ENCODE data around the gene MAP4K1.

Gene MAP4K1

DNA sequence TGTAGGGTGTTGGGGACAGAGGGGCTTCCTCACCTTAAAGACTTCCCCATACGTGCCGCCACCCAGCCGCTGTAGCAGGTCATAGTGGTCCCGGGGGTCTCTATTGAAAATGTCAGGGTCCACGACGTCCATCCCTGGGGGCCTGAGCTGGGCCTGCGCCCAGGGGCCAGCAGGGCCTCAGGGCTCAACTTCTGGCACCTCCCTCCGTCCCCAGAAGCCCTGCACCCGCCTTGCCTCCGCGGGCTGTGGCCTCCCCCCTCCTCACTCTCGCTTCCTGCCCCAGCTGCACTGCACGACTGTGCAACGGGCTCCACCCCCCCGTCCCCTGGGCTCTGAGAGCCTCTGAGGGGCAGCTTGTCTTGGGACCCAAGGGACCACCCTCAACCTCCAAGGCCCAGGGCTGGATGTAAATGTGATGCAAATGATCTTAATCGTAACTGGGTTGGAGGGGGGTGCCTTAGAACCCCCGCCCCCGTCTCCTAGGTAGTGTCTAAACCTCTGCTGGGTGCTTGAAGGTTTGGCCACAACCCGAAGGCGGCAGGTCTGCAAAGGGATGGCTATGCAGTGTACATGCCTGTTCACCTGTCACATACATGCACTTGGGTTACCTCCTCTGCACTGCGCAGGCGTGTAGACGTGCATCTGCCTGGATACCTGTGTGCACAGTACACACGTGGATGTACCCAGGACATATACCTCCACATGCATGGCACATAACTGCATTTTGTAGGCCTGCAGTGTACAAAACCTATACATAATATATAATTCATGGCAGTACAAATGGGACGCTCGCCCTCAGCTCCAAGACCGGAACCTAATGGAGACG, at the start of gene MAP4K1:
TSS of gene MAP4K1 (minus strand) at position 190 of the 826 bp plus-strand sequence. CDS start at position 132, 58 bp downstream.
- DNase-seq (ENCODE audit: low read depth in 2 of 2) = peak; percentile 48 to 53

DNA sequence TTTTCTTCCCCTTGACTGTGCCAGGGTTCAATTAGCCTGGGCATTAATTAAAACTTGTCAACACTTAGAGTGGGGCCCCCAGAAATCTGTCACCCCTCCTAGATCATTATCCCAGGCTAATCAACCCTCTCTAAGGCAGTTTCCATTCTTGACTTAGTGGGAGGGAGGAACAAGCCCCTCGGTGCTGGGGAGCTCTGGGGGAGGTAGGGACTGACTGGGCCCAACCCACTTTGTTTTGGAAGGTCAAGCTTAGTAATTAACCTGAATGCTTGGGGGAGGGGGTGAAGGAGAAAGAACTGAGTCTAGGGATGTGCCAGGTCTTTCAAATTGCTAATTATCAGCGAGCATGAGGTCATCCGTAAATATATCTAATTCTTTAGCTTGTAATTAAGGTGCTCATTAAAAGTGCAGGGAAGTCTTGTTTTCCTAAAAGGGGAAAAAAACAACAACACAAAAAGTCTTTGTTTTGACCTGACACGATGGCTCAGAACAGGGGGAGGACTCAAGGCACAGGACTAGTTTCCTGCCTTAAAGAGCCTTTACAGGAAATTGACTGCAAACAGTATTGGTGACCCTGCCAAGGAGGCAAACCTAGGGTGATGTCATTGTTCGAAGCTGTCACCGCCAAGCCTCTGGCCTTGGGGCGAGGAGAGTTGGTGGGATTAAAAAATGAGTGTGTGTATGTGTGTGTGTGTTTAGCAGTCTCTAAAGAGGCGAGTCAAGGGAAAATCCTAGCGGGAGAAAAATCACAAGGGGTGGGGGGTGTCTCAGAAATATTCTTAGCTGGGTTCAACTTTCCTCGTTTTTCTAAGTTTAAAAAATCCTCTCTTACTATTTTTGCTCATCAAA, 49.1 kb upstream of the MAP4K1 start:
- no peak for DNase-seq (ENCODE audit: low read depth in 2 of 2)

DNA sequence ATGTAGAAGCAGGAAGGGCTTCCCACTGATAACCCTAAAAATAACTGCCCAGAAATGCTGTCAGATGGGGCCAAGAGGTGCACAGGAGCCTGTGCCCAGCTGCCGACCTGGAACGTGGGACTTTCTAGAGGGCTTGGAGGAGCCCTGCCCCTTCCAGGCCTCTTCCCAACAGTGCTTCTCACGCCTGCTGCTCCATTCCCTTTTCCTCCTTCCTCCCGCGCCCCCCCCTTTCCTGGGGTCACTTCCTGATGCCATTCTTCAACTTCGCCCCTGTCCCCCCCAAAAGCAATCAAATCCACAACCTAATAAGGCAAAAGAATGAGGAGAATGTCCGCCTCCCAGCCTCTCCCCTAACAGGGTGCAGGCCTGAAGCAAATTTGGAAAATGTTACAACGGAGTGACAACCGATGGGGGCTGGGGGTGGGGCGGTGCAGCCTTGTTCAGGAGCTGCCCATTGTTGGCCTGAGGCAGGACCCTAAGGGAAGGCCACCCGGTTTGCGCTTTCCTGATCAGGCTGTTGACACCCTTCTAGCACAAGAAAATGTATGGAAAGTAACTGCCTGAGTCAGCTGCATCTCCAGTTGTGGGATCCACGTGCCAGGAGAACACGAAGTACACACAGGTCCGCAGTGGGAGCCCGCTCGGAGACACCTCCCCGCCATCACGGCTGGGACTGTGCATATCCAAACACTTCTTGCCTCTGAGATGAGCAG, 48.4 kb upstream of the MAP4K1 start:
- no peak for DNase-seq (ENCODE audit: low read depth in 2 of 2)

DNA sequence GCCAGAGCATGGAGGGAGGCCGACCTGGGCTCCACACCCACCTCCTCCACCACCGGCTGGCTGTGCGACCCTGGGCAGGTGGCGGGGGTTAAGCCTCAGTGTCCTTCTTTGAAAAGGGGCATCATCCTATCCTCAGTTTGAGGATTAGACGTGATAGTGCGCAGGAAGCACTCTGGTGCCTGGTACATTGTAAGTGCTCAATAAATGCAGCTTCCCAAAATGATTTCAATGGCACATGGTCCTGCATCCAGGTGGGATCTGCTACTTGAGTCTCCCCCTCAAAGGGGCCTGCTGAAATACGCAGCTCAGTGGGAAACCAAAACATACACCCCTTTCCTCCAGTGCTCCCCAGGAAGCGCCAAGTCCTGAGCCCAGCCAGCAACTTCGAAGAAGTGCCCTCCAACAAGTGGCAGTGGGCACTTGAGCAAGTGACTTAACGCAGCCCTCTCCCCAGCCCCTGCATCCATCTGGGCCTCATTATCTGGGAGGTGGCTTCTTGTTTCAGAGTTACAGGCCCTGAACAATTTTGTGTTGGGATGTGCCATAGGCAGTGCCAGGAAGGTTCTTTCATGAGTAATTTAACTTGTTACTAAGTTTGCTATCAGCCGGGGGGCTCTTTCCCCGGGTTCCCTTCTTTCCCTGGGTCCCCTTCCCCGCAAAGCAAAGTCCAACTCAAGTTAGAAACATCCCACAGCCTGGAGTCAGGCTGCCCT, 47.6 kb upstream of the MAP4K1 start:
- DNase-seq (ENCODE audit: low read depth in 2 of 2) = no peak

DNA sequence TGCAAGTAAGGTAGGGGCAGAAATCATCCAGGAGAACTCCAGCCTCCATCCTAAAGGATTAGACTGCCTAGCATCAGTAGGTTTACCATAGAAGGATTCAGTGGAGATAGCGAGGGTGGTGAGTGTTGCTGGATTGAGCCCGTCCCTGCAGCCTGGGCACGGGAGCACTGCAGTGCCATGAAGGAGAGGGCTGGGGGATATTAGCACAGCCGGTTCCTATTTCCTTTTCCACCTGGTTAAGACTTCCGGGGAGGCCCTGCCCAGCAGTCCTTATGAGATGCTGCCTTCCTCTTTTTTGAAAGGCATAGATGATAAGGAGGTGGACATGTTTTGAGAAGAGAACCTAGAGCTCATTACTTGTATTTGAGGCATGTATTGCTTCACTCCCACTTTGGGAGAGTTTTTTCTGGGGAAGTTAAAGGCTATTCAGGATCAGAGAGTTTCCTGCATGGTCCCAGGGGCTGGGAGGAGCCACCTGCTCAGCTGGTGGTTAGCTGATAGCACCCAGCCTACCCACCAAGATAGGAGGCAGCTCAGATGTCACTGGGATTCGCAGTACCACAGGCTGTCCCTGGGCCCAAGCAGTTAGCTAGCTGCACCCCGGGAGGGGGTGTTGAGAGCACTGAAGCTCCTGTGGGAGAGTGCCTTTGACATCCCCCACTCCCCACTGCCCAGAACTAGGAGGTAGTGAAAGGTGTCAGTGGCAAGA, 46.9 kb upstream of the MAP4K1 start:
- DNase-seq (ENCODE audit: low read depth in 2 of 2) = no peak

DNA sequence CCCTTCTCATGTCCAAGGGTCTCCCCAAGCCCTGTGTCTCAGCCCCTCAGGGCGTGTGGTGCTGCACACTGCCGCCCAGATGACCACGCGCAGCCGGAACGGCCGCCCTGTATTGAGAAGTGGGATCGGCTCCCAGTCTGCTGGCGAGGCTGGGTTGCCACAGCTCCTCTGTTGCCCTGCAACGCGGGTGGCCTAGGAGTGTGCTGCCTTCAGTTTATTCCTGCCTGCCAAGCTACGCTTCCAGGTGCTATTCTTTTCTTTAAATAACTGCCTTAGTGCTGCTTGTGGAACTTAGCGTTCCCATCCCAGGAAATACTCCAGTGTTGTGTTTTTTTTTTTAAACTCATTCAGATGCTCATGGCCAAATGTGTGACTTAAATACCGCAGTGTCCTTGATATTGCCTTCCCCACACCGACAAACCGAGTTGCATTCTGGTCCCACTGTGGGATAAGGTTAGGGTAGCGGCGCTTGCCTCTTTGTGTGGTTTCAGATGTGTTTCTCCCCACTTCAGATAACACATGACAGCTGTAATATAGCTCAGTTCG, 46.3 kb upstream of the MAP4K1 start:
- DNase-seq (ENCODE audit: low read depth in 2 of 2) = no peak

DNA sequence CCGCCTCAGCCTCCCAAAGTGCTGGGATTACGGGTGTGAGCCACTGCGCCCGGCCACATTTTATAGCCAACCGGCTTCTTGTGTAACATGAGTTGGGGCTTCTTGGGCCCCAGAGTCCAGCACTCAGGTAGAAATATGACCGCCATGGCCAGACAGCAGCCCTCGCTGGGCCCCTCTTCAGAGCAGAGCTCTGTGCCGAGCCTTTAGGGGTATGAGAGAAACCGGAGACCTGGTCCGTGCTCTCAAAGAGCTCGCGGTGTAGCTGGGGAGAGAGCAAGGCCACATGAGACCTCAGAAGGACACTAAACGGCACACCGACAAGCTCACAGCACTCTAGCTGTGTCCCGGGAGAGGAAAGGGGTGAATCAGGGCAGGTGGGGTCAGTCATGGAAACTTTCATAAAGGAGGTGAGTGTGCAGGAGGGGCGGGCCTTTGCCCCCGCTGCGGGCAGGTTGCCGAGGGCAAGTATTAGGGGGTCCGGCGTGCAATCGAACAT, 45.5 kb upstream of the MAP4K1 start:
- DNase-seq (ENCODE audit: low read depth in 2 of 2) = no peak

DNA sequence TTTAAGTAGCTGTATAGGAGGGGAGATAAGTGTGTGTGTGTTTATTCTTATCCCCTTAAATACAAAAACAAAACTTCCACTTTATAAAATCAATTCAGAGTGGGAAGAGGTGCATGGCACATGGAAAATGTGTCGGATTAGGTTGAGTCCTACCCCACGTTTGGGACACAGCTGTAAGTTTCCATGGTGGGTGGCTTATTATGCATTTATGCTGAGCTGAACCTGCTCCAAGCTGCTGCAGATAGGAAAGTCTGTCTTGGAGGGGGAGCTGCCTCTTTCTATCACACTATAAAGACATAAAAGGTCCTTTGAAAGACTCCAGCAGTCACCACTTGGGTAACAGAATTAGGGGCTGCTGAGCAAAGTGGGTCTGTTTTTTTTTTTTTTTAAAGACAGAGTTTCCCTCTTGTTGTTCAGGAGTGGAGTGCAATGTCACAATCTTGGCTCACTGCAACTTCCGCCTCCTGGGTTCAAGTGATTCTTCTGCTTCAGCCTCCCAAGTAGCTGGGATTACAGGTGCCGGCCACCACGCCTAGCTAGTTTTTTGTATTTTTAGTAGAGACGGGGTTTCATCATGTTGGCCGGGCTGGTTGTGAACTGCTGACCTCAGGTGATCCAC, 44.9 kb upstream of the MAP4K1 start:
- no peak for DNase-seq (ENCODE audit: low read depth in 2 of 2)

DNA sequence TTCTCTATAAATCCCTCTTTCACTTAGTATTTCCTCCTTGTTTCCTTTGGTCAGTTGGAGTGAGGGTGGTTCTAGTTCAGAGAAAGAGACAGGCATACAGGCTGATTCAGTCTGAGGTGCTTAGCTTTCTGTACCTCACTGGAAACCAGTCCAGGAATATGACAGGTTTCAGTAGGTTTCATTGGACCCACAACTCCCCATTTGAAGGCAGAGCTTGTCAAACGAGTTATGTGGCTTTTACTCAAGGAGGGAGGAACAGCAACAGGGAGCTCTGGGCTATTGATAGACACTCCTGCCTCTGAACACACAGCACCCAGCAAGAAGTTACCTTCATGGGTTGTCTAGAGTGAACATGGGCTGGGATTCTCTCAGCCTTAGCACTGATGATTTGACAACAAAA, 44.2 kb upstream of the MAP4K1 start:
- no peak for DNase-seq (ENCODE audit: low read depth in 2 of 2)

DNA sequence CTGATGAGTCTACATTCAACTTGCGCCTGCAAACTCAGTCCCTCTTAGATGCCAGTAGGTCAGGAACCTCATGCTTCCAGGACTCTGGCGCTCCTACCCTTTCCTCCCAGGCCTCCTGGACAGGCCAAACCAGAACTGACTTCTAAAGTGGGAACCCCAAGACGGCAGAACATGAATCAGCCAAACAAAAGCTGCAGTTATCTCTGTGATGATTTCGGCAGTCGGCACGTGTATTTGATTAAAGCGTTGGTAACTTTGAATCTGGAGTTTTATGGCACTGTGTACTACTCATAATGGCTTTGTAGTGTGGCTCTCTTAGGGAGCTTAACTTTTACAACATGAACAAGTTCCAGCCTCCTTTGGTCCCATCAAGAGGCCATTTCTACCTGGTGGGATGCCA, 43.4 kb upstream of the MAP4K1 start:
- DNase-seq (ENCODE audit: low read depth in 2 of 2) = no peak

DNA sequence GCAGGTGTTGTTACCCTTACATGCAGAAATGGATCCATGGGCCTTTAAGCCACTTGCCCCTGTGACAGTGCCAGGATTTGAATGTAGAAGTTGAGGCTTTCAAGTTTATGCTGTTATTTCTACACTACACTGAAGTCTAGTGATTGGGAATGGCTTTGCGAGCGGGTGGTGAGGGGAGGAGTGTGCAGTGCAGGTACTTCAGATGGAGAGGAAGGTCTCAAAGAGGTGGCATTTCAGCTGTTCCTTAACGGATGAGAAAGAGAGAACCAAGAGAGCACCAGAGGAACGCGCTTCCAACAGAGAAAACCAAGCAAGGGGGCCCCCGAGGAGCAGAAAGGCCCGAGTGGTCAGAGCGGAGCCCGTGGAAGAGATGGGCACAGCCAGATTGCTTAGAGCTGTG, 43.0 kb upstream of the MAP4K1 start:
- no peak for DNase-seq (ENCODE audit: low read depth in 2 of 2)

DNA sequence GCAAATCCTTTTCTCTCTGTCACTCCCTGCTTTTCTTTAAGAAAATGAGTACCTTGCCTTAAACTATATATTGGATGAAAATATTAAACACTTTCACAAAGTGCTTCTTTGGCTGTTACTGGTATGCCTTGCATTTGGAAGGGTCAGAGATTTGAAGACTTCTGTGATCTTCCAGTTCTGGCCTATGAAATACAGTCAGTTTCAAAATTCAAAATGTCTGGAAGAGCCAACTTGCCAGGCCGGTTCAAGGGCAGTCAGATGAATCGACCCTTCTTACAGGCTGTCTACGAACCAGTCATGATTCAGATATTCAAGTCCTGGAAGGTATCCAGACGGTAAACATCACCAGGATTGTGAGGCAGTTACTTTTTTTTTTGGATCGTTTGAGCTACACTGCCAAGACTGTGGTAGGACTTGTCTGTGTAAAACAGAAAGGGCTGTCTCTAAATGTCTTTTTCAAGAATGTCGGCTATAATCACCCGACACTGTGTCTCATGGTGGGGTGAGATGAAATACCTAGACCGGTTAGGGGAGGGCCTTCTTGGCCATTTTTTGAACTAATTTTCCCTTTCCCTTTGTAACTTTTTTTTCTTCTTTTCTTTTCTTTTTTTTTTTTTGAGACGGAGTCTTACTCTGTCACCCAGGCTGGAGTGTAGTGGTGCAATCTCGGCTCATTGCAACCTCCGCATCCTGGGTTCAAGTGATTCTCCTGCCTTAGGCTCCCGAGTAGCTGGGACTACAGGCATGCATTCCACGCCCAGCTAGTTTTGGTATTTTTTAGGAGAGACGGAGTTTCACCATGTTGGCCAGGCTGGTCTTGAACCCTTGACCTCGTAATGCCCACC, 40.9 kb upstream of the MAP4K1 start:
- DNase-seq (ENCODE audit: low read depth in 2 of 2) = no peak

DNA sequence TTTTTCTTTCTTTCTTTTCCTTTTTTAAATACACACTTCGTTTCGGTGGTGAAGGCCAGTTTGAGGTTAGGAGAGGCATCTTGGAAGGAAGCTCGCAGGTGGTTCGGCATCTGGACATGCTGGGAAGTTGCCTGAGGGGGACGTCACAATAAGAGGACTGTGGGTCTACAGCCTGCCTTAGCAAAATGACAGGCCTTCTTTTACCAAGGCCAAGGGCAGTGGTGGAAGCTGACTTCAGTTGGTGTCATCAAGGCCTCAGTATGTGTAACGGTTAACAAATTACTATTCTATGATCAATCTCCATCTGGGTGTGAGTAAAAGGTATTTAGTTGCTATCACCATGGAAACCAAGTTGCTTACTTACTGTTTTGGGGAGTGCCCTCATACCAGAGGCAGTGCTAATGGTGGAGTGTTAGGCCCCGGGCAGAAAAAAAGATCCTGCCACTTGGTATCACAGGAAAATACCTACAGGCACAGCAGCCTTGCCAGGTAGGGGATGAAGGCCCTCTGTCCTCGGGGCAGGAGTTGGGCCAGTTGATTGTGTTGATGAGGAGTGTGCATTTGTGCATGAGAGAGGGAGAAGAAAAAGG, 40.0 kb upstream of the MAP4K1 start:
- no peak for DNase-seq (ENCODE audit: low read depth in 2 of 2)

DNA sequence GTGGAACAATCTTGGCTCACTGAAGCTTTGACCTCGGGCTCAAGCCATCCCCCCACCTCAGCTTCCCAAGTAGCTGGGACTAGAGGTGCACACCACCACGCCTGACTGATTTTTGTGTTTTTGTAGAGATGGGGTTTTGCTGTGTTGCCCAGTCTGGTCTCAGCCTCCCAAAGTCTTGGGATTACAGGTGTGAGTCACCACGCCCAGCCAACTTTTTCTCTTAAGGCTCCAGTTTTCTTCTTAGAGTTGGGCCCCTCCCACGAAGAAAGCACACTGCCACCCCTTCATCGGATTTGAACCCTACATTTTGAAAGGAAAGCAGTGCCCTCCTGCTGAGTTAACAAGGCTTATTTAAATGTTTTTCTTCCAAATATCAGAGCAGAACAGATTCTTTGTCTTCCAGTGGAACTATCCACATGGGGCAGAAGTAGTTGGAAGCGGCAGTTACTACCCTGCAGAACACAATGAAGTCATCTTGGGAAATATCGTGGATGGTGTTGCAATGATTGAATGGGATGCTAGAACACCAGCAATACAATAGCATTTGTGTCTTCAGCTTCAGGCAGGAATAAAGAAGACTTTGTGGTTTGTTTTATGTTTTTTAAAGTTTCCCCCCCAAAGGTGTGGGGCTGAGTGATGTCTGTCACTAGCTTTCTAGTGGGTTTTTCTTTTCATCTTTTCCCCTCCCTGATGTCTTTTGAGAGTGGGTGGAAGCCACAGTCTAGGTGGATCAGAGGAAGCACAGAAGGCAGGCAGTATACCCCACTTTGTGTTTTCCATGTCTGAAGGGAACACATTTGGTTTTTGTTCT, 38.6 kb upstream of the MAP4K1 start:
- peak in 1 of 2 donors; percentile 27 for DNase-seq (ENCODE audit: low read depth in 2 of 2)

DNA sequence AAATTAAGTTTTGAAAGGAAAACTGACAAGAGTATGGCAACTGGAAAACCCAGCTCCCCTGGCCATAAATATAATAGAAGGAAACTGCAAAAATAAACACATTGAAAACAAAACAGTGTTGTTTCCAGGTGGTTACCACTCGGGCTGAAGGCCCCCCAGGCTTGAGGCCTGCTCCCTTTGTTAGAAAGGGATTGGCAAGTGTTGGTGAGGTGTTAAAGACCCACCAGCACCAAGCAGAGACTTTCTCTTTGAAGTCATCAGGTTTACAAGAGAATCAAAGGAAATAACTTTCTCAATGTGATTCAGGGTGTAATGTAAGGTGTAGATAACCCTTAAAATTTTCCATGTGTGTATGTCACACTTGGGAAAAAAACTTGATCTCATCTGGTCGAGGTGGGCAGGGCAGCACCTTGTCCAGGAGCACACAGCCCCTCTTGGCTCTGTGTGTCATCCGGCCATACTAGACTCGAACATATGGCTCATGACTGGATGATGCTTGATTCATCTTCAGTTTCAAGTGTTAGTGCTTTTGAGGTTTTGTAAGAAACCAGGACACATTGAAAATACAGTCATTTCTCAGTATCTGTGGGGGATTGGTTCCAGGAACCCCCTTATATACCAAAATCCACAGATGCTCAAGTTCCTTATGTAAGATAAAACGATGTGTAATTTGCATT, 37.5 kb upstream of the MAP4K1 start:
- no peak for DNase-seq (ENCODE audit: low read depth in 2 of 2)

DNA sequence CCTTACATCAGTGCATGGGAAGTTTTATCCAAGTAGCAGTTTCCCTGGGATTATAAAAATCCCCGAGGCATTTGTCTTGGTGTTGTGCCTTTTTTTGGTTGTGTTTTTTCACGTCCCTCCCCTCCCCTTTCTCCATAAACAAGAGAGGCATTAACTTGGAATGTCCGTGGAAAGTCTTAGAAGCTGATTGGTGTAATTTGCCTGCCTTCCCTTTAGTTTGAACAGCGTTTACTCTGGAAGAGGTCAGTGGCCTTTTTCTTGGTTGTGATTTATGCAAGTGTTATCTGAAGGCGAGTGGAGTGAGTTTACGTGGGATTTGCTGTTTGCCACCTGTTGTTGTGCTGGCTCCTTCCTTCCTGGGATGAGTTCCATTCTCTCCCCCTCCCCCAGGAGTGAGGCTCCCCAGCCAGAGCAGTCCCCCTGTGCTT, 36.9 kb upstream of the MAP4K1 start:
- DNase-seq (ENCODE audit: low read depth in 2 of 2) = no peak

DNA sequence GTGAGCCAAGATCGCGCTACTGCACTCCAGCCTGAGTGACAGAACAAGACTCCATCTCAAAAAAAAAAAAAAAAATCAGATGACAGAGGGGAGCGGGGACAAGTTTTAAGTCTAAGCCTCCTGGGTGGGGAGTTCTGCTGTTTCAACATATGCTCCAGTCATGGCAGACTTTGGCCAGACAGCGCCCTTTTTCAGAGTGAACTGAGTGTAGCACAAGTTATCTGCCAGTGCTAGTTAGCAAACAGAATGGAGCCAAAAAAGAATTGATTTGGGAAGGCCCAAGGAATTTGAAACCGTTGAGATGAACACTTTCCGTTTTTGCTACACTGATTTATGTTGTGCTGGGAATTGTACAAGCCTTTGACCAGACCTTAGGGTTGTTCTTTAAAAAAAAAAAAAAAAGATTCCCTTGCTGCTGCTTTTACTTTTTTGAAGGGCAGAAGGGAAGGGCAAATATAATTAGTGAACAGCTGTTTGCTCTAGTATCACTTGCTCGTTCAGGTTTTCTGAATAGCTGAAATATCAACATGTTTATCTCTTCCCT, 35.3 kb upstream of the MAP4K1 start:
- no peak for DNase-seq (ENCODE audit: low read depth in 2 of 2)

Measured in stimulated activated CD4-positive, alpha-beta T cell treated with anti-CD3 and anti-CD28 coated beads, Interleukin-1b, Interleukin-23, amount 100 ng/mL, for 4 hours (primary cell).